Fibroblast of lung (primary cell): ENCODE results near the gene PPBP.

Experiments used
- EZH2 ChIP-seq: IDR thresholded peaks from 2 replicates; pipeline ENCODE4 v1.5.1; 2012; ENCODE audit warnings: low read length, control low read depth, mild to moderate bottlenecking; ENCODE audit errors: missing control alignments
- TF ChIP-seq, protein P1 (sequence below), 2 donors: IDR thresholded peaks in 1 of 2; conservative IDR thresholded peaks in 1 of 2; 1 replicate in 1 of 2; 2 replicates in 1 of 2; pipeline ENCODE4 v1.5.1; 2011 to 2012; ENCODE audit warnings: low read length in 2 of 2, control low read depth in 1 of 2, inconsistent platforms in 1 of 2, low read depth in 1 of 2, mild to moderate bottlenecking in 1 of 2

DNA sequence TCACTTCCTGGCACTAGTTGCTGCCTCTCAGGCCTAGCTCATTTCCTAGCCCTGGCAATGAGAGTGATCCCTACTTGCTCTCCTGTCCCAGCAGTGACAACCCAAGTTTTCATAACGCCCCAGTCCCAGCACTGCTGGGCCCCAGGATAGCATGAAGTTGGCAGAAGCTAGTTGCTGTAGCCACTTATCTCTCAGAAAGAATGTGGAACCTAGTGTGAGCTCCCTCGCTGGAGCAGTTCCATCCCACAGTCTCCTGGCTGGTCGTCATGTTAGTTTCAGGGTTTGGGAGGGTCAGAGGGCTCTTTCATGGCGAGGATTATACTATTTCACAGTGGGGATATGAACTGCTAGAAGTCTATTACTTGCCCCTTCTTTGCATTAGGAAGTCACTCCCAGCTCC lies 11.3 kb downstream of the PPBP start:
- no peak for TF ChIP-seq EZH2
- TF ChIP-seq, protein P1, sequence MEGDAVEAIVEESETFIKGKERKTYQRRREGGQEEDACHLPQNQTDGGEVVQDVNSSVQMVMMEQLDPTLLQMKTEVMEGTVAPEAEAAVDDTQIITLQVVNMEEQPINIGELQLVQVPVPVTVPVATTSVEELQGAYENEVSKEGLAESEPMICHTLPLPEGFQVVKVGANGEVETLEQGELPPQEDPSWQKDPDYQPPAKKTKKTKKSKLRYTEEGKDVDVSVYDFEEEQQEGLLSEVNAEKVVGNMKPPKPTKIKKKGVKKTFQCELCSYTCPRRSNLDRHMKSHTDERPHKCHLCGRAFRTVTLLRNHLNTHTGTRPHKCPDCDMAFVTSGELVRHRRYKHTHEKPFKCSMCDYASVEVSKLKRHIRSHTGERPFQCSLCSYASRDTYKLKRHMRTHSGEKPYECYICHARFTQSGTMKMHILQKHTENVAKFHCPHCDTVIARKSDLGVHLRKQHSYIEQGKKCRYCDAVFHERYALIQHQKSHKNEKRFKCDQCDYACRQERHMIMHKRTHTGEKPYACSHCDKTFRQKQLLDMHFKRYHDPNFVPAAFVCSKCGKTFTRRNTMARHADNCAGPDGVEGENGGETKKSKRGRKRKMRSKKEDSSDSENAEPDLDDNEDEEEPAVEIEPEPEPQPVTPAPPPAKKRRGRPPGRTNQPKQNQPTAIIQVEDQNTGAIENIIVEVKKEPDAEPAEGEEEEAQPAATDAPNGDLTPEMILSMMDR (conservative IDR thresholded peaks at IDR 0.05 in 1 of 2, IDR thresholded peaks at IDR 0.05 in 1 of 2; ENCODE audit: low read depth in 1 of 2, low read length in 2 of 2) = no peak
